Prostate gland (tissue), 2 donors: Measurements from ENCODE around the gene EPB41L1. TPM values are rescaled to one million over a fixed set of nuclear protein-coding genes. Genes with fewer than 3 reads are reported as not detected.

Experiments used
- DNase-seq: peaks from one replicate; pipeline ENCODE4 v3.0.0-alpha.2; 2019; ENCODE audit warnings: low spot score
- H3K27ac ChIP-seq, 2 donors: fragments of 200-600 bp; sonication (generic); 2 replicates each; pipeline ENCODE4 v1.5.1; 2017 to 2019
- H3K27me3 ChIP-seq: fragments of 200-600 bp; sonication (generic); replicated peaks from 2 replicates; pipeline ENCODE4 v1.5.1; 2019; ENCODE audit not compliant: insufficient read depth
- H3K36me3 ChIP-seq, 2 donors: fragments of 200-600 bp; sonication (generic); 1 replicate in 1 of 2; 2 replicates in 1 of 2; pipeline versions ENCODE4 v1.5.1 to v1.8.1; 2017 to 2019
- H3K4me1 ChIP-seq: fragments of 200-600 bp; sonication (generic); replicated peaks from 2 replicates; pipeline ENCODE4 v1.5.1; 2019
- H3K4me3 ChIP-seq, 2 donors: fragments of 200-600 bp; sonication (generic); 2 replicates each; pipeline ENCODE4 v1.5.1; 2017 to 2019
- H3K9me3 ChIP-seq: fragments of 200-600 bp; sonication (generic); 2 replicates; pipeline ENCODE4 v1.5.1; 2017
- POLR2A ChIP-seq: fragments of 450-650 bp; IDR thresholded peaks from one replicate; pipeline ENCODE4 v1.6.1; 2016; ENCODE audit warnings: antibody characterized with exemption, mild to moderate bottlenecking
- POLR2AphosphoS5 ChIP-seq: sonication (generic); formaldehyde crosslinking; IDR thresholded peaks from one replicate; pipeline ENCODE4 v1.6.1; 2017; ENCODE audit warnings: antibody characterized with exemption
- WGBS: methylation state at CpG from one replicate; pipeline ENCODE4 v1.1.5; 2018; 5-methylcytosine and 5-hydroxymethylcytosine counted together
- intact Hi-C: fragments of 100-400 bp; cut with DNase I; formaldehyde crosslinking; loops from one replicate; pipeline ENCODE4 v1.14.2; 2022
- total RNA-seq, 2 donors: library from RNA; depleted of rRNA; stranded (reverse); fragments of >200 nt; gene quantifications; one replicate each; pipeline ENCODE4 v1.1.0, GENCODE V29; 2016
- TF ChIP-seq, protein P1 (sequence below), 4 experiments: fragments of 200-600 bp in 2 of 4; fragments of 450-650 bp in 2 of 4; sonication (generic) in 2 of 4; IDR thresholded peaks; 1 replicate in 3 of 4; 2 replicates in 1 of 4; pipeline ENCODE4 v1.5.1; 2016 to 2019; ENCODE audit warnings: antibody characterized with exemption in 4 of 4, mild to moderate bottlenecking in 2 of 4, moderate library complexity in 2 of 4

The EPB41L1 gene
- total RNA-seq, 2 donors from 2014 or later = 27.7 to 91.1 TPM

DNA sequence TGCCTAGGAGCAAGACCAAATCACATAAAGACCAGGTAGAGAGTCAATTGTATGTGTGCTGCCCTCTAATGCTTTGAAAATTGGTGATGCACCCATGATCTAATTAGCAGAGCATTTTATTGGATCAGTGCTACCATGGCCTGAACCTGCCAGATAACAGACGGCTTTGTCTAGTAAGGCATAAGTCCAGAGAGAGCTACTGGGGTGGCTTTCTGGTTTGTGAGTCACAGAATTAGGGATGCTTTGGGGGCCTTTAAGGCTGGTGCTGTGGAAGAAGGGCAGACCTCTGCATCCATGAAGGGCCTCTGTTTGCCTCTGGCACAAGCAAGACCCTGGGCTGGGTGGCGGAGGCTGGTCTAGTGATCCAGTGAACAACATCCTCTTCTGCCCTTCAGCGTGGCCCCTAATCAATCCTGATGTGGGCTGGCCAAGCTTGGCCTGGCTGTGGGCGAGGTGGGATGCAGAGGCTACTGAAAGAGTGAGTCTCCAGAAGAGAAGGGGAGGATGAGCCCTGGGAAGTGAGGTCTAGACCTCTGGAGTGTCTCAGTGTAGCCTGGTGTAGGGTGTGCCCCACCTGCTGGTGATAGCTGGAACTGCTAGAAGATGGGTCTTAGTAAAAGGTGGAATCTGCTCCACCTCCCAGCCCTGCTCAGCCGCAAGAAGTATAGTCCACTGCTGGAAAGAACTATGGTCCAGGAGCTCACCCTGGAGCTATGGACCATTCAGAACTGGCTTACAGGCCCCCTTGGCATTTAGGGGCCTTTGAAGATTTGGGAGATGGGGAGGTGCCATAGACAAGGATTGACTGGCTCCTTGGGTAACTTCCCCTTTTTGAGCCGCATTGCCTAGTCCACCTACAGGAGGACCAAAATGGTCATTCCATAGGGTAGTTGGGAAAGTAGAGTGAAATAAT is 45.1 kb downstream of the EPB41L1 start:
- H3K36me3 ChIP-seq = peaks cover 0 to 5% of the 10 kb centered on the region in 2 donors
- no peak overlapping the region for H3K27ac ChIP-seq
- peak; percentile 80 for DNase-seq
- no peaks in the 10 kb centered on the region for H3K9me3 ChIP-seq
- 50% methylated on average over 6 of the region's 6 CpGs for WGBS
- intact Hi-C loops = loop anchor here (5.0 kb wide), 1 partner anchor 42 kb away; no protein-coding TSS in a partner anchor
- H3K4me1 ChIP-seq = no peaks in the 10 kb centered on the region
- no peak overlapping the region for H3K4me3 ChIP-seq
- TF ChIP-seq POLR2A = no peak
- TF ChIP-seq, protein P1, sequence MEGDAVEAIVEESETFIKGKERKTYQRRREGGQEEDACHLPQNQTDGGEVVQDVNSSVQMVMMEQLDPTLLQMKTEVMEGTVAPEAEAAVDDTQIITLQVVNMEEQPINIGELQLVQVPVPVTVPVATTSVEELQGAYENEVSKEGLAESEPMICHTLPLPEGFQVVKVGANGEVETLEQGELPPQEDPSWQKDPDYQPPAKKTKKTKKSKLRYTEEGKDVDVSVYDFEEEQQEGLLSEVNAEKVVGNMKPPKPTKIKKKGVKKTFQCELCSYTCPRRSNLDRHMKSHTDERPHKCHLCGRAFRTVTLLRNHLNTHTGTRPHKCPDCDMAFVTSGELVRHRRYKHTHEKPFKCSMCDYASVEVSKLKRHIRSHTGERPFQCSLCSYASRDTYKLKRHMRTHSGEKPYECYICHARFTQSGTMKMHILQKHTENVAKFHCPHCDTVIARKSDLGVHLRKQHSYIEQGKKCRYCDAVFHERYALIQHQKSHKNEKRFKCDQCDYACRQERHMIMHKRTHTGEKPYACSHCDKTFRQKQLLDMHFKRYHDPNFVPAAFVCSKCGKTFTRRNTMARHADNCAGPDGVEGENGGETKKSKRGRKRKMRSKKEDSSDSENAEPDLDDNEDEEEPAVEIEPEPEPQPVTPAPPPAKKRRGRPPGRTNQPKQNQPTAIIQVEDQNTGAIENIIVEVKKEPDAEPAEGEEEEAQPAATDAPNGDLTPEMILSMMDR (IDR thresholded peaks at IDR 0.05) = peak; percentile 76 to 90 (median 85)
- H3K27me3 ChIP-seq = no peaks in the 10 kb centered on the region

DNA sequence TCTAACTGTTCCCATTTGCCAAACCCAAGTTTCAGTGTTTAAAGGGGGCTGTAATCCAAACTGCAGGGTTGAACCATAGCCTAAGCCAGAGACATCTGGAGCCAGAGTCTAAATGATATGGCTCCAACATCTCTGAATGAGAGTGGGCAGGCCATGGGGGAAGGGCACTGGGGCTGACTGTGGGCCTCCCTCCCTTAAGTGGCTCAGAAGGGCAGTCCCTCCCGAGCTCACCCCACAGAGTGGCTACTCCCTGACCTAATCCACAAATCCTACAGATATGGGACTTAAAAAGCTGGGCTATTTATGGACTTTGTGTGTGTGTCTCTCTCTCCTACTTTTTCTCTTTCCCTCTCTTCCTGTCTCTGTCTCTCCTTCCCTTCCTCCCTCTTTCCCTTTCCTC is 45.9 kb downstream of the EPB41L1 start:
- Histone ChIP-seq H3K9me3 (no peaks in the 10 kb centered on the region), H3K27me3 (no peaks in the 10 kb centered on the region), H3K27ac (no peak overlapping the region), H3K36me3 (peaks cover 0 to 5% of the 10 kb centered on the region in 2 donors), H3K4me3 (no peak overlapping the region), H3K4me1 (no peaks in the 10 kb centered on the region)
- TF ChIP-seq, protein P1 (IDR thresholded peaks at IDR 0.05) = no peak
- no peak for TF ChIP-seq POLR2AphosphoS5
- TF ChIP-seq POLR2A = no peak
- intact Hi-C loops = no loop called here
- WGBS = 90% methylated on average over 1 of the region's 1 CpG
- DNase-seq = no peak

DNA sequence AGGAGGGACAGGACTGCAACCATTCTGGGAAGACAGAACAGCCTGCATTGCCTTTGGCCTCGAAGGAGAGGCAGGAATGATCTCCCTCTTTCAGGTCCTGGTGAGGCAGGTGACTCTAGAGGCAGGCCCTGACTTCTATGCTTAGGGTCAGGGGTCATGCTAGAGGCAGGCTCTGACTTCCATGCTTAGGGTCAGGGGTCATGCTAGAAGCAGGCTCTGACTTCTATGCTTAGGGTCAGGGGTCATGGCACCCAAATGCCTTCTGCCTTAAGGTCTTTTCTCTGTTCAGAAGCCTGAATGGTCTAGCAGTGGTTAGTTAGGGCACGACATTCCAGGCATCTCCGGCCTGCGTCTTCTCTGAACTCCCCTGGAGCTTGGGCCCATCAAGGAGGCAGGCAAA is 46.7 kb downstream of the EPB41L1 start:
- Histone ChIP-seq H3K27me3 (no peaks in the 10 kb centered on the region), H3K9me3 (no peaks in the 10 kb centered on the region), H3K4me1 (no peaks in the 10 kb centered on the region), H3K36me3 (peaks cover 0 to 5% of the 10 kb centered on the region in 2 donors), H3K27ac (no peak overlapping the region), H3K4me3 (no peak overlapping the region)
- no peak for DNase-seq
- intact Hi-C loops = no loop called here
- TF ChIP-seq POLR2AphosphoS5 = no peak
- TF ChIP-seq, protein P1 (IDR thresholded peaks at IDR 0.05) = no peak
- no peak for TF ChIP-seq POLR2A
- WGBS = 93% methylated on average over 4 of the region's 4 CpGs

DNA sequence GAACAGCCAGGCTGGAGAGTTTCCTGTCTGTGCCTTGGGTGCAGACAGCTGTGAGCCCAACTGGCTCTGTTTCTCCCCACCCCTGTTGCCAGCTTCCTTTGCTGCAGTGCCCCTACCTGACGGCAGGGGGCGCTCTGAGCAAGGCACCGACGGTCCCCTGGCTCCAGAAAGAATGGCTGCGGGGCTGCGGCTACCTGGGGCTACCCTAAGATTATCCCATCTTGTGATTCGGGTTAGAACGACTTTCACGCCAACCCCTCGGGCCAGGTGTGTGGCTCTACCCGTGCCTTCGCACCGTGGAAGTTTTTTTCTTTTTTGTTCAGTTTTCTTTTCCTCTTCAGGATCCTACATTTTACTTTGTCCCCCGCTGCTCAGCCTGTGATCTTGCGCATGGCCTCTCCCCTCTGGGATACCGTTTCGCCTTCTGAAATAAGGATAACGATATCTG is 48.4 kb downstream of the EPB41L1 start:
- Histone ChIP-seq H3K4me1 (no peaks in the 10 kb centered on the region), H3K27ac (no peak overlapping the region), H3K27me3 (no peaks in the 10 kb centered on the region), H3K36me3 (peaks cover 0 to 2% of the 10 kb centered on the region in 2 donors), H3K9me3 (no peaks in the 10 kb centered on the region), H3K4me3 (no peak overlapping the region)
- no peak for TF ChIP-seq POLR2A
- TF ChIP-seq, protein P1 (IDR thresholded peaks at IDR 0.05) = peak; percentile 83 to 93 (median 84)
- DNase-seq = peak; percentile 52
- intact Hi-C loops = no loop called here
- WGBS = 30% methylated on average over 18 of the region's 18 CpGs

DNA sequence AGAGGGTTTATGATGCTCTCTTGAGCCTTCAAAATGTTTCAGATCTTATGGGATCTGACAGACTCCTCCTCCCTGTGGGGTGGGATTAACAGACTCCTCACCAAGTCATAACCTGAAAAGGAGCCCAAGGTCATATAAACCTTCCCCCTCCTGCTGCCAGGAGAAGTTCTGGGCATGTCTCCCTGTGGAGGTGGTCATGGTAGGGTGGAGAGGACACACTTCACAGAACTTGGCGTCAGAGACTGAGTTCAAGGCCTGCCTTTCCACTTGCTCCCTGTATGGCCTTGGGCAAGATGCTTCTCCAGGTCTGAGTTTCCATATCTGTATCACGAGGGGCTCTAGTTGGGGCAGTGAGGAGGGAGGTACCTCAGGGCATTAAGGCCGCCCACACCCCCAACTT is 49.3 kb downstream of the EPB41L1 start:
- H3K27me3 ChIP-seq = no peaks in the 10 kb centered on the region
- no peaks in the 10 kb centered on the region for H3K36me3 ChIP-seq
- no peaks in the 10 kb centered on the region for H3K4me1 ChIP-seq
- no peak for DNase-seq
- no peak for TF ChIP-seq POLR2AphosphoS5
- TF ChIP-seq POLR2A = no peak
- TF ChIP-seq, protein P1 (IDR thresholded peaks at IDR 0.05) = no peak
- no peak overlapping the region for H3K27ac ChIP-seq
- H3K9me3 ChIP-seq = no peaks in the 10 kb centered on the region
- H3K4me3 ChIP-seq = no peak overlapping the region
- WGBS = 85% methylated on average over 3 of the region's 3 CpGs
- intact Hi-C loops = no loop called here
